NCI-H82 (cell line): ENCODE results near the gene CNTN1.
A peak's percentile ranks its signal among the peaks of the same experiment; 100 is the strongest.

Source experiments
- DNase-seq: peaks from one replicate; lab custom pipeline; 2025; lab: John Stamatoyannopoulos, UW

CNTN1 gene

DNA sequence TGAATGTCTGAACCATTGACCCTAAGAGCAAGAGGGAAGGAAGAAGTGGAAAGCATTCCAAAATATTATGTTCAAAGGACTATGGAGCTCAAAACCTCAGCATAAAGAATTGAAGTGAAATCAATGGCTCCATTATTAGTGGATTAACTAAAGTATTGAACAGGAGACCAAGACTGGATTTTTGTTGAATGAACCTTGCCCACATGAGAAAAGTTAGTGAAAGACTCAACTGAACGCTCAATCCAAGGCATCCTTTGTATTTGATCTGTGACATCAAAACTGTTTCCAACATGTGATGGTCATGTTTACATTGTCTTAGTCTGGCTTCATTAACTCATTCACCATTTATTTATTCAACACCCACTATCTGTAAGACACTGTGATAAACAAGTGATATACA is 161.0 kb downstream of the CNTN1 start:
- no peak for DNase-seq

- DNase-seq, result peak; percentile 15
These were observed 162.4 kb downstream of the CNTN1 start for GRCh38 chr12:40854604-40855003.

GRCh38 chr12:40864891-40865290 is 172.7 kb downstream of the CNTN1 start:
- DNase-seq, result no peak

- no peak for DNase-seq
These were observed 178.7 kb downstream of the CNTN1 start for GRCh38 chr12:40870981-40871380.

DNA sequence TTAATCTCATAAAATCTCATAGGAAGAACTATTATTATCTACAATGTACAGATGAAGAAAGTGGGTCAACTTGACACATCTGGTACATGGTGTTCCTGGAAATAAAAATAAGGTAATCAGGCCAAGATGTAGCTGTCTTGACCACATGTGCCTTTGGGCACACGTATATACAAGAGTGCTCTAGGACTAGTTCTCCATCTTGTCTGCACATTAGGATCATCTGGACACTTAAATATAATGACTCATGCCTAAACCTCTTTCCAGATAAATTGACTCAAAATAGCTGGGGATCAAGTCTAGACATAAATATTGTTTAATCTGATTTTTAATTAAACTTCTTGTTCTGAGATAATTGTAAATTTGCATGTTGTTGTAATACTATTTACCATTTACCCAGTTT is 182.6 kb downstream of the CNTN1 start:
- no peak for DNase-seq

GRCh38 chr12:40889329-40889728 is 197.1 kb downstream of the CNTN1 start:
- no peak for DNase-seq

- DNase-seq, result no peak
These were observed 200.3 kb downstream of the CNTN1 start for GRCh38 chr12:40892528-40892927.

DNA sequence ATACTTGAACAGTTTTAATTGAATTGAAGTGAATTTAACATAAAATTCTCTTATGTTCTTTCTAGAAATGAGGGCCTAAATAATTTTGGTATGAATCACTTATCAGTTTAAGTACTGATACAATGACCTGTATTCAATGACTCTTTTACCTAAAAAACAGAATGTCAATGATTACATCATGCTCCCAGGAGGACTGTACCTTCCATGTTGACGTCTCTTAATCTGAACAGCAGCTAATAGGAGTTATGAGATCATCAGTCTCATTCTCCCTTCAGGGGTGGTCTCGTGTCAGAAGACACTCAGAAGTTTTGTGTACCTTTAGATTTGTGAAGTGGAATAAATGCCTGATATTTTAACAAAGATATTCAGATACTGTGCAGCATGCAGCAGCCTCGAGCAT is 206.3 kb downstream of the CNTN1 start:
- DNase-seq, result no peak

DNA sequence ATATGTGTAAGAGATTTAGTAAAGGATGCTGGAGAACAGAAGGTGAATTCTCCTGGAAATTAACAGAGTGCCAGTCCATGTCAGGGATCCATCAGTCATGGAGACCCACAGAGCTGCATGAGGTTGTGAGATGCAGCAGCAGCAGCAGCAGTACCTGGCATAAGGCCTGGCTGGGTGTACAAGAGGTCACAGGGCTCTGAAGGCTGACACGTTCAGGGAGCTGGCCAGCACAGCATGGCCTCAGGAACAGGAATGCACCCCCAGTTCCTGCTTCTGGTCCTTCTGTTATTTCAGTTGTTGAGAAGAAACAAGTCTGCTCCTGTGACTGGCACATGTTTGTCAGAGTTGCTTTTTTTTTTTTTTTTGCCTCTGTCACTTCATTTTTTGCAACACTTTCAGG is 210.8 kb downstream of the CNTN1 start:
- no peak for DNase-seq

DNA sequence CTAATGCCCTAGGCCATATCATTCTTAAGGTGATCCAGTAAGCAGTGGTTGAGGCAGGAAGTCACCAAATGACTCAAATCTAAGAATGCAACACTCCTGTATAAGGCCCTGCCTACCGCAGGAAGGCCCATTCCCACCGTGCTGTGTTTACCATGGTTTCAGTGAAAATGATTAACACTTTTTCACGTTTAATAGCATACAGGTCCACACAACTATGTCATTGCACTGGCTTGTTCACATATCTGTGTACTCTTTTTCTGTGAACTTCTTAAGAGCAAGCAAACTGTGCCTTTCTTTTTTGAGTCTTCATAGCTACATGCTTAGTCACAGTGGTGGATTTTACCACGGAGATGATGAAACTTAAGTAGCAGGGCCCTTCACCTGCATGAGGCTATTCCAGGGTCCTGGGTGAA is 214.9 kb downstream of the CNTN1 start:
- no peak for DNase-seq

- no peak for DNase-seq
These were observed 219.4 kb downstream of the CNTN1 start for GRCh38 chr12:40911676-40912075.

- DNase-seq, result no peak
These were observed 222.9 kb downstream of the CNTN1 start for GRCh38 chr12:40915172-40915571.

- no peak for DNase-seq
These were observed 225.3 kb downstream of the CNTN1 start for GRCh38 chr12:40917561-40917960.

GRCh38 chr12:40921563-40922163 is 229.4 kb downstream of the CNTN1 start:
- DNase-seq, result peak; percentile 54

DNA sequence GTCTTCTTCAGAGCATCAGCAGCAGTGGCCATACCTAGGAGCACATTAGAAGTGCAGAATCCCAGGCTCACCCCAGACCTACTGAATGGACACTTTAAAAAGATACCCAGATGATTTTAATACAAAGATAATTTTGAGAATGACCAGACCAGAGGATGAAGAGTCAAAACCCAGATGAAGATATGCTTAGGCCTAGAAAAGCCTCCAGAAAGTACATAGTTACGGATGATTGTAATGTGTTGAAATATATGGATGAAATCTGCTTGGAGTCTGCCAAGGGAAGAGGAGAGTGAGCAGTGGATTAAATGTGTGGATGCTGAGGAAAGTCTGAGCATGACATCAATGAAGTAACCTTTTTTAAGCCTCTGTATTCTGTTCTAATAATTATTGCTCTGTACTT is 245.7 kb downstream of the CNTN1 start:
- DNase-seq, result no peak

- DNase-seq, result no peak
These were observed 250.1 kb downstream of the CNTN1 start for GRCh38 chr12:40942326-40942725.

DNA sequence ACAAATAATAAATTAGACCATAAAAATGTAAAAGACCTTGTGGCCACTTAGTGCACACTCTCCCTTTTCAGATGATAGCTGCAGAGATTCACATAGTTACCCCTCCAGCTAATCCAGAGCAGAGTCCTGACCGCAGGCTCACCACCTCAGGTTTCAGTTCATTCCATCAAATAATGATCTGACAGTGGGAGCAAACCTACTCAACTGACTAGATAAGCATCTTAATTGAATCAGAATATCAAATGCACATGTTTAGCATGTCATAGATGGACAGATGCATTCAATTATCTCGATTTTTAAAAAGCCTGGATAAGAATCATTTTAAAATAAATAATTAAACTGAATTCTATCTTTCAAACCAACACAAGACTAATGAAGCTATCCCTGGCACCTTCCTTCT is 253.5 kb downstream of the CNTN1 start:
- DNase-seq, result peak; percentile 9

DNA sequence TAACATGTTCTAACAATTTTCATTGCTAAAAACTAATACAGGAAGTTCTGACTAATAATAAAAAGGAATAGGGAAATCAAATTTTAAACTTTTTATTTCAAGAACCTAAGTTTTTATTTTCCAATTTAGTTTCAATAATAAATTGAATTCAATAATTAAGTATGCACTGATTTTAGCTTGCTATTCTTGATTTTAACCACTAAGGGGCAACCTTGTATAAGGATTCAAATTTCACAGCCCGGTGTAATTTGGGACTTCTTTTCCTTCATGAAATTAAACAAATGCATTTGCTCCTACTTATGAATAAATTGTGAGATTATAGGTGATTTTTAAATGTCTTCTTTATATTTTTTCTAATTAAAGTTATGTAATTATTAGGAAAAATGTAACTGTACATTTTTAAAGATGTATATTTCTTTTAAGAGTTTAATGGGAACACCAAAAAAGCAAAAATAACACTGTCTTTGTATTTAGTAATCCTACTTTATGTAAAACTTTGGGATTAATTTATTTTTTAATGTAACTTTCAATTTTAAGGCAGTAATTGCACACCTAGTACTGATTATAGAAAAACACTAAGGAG is 254.5 kb downstream of the CNTN1 start:
- DNase-seq, result peak; percentile 62

DNA sequence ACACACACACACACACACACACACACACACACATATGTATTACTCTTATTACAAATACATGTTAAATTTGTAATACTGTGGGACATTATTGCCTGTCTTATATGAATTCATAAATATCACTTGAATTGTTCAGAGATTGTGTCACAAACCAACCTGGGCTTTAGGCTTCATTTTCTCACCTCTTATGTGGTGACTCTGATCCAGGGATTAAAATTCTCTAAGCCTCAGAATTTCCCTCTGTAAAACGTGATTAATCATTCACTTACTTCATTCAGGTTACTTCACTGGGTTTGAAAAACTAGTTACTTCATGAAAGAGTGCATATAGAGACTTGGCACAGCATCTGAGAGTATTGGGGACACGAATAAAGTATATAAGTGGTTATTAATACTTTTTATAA is 255.6 kb downstream of the CNTN1 start:
- peak; percentile 22 for DNase-seq

- DNase-seq, result no peak
These were observed 260.8 kb downstream of the CNTN1 start for GRCh38 chr12:40953076-40953475.

GRCh38 chr12:40957417-40957816 is 265.2 kb downstream of the CNTN1 start:
- no peak for DNase-seq

DNA sequence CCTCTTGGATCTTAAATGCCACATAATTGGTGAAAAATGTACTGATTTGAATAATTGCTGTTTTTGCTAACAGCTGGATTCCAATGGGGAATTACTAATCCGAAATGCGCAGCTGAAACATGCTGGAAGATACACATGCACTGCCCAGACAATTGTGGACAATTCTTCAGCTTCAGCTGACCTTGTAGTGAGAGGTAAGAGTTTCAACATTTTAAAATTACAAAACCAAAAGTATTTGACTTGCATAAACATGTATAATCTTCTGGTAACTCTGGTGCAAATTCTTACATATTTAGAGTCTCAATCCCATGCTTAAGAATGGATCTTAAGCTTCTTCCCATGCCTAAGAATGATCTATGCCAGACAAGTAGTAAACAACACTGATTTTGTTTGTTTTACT is 266.8 kb downstream of the CNTN1 start:
- DNase-seq, result no peak

GRCh38 chr12:40963751-40964150 is 271.5 kb downstream of the CNTN1 start:
- DNase-seq, result no peak

DNA sequence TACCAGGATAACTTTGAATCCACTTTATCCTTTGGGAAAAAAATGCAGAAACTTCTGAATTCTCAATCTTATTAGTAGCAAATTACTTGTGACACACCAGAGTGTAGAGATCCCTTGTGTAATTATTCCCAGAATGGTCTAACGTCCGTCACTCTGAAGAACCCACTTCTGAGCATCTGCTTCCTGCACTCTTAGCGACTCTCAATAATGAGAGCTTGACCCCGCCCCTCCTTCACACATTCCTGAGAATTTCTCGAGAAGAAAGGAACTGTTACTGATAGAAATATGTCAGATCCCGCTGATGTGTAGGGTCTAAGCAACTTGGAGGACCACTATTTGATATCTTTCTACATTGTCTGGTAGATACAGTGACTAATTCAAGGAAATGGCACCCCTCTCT is 277.6 kb downstream of the CNTN1 start:
- no peak for DNase-seq
